HL-60 (cell line): ENCODE results near the gene CFAP65.

Experiments
- CTCF ChIP-seq: IDR thresholded peaks from one replicate; pipeline ENCODE4 v1.5.1; 2011; ENCODE audit warnings: low read length, control low read depth, inconsistent platforms; ENCODE audit not compliant: insufficient read depth
- GABPA ChIP-seq: IDR thresholded peaks from 2 replicates; pipeline ENCODE4 v1.6.1; 2012; ENCODE audit warnings: low read depth
- POLR2AphosphoS5 ChIP-seq: IDR thresholded peaks from 2 replicates; pipeline ENCODE4 v1.6.1; 2012; ENCODE audit warnings: low read depth
- REST ChIP-seq: IDR thresholded peaks from 2 replicates; pipeline ENCODE4 v1.6.1; 2012; ENCODE audit warnings: low read depth; ENCODE audit not compliant: insufficient replicate concordance
- SPI1 ChIP-seq: IDR thresholded peaks from 2 replicates; pipeline ENCODE4 v1.6.1; 2012; ENCODE audit warnings: low read depth, mild to moderate bottlenecking, borderline replicate concordance

DNA sequence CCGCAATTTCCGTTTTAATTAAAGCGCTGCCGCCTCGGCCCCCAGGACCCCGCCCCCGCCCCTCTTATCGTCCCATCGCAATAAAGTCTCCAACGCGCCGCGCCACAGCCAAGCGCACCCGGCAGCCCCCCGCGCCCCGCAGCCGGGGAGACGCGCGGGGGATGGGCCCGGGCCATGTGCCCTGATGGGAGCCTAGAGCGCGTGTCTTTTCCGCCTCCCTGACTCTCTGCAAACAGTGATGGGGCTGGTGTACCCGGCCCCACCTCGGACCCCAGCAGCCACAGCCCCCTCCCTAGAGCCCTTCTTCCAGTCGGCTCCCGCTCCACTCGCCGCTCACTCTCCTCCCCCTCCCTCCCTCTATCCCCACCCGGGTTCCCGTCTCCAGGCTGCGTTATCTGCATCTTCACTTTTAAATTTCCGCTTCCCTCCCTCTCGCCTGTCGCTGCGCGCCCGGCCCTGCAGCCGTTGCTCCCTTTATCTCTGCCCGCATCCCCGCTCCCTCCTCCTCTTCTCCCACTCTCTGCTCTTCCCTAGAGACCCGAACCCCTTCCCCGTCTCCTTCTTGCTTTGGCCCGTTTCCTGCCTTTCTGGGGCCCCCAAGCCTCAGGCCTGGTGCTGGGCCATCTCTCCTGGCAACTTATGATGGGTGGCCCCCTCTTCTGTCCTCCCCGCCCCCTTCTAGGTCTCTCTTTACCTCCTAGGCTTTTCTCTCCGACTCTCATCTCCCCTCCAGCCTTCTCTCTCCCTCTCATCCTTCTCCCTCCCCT is 55.8 kb downstream of the CFAP65 start:
- no peak for TF ChIP-seq CTCF
- TF ChIP-seq REST, result no peak
- no peak for TF ChIP-seq SPI1
- no peak for TF ChIP-seq POLR2AphosphoS5
- TF ChIP-seq GABPA, result no peak
